ENCODE data around the gene COL8A2.
A peak's percentile ranks its signal among the peaks of the same experiment; 100 is the strongest.

Gene COL8A2

DNA sequence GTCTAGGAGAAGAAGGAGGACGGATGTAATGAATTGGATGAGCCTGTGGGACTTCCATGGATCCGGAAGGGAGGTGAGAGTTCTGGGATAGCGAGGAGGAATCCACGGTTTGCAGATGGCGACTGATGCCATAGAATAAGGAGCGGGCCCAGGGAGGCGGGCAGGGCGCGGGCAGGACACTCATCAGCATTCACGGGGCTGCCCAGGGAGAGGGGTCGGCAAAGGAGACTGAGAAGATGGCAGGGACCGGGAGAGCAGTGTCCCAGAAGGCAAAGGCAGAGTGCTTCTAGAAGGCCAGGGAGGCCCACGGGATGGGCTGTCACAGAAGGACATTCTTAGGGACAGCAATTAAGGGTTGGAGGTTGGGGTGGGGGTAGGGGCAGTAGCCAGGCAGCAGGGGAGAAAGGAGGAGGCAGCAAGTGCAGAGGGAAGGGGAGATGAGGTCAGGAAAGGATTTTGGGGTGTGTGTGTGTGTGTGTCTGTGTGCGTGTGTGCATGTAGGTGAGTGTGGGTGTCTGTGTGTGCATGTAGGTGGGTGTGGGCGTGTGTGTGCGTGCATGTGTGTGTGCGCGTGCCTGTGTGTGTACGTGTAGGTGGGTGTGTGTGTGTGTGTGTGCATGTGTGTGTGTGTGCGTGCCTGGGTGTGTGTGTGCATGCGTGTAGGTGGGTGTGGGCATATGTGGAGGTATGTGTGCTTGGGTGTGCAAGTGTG, 1.1 kb upstream of the COL8A2 start (continued):
- TF ChIP-seq ZFHX2 (tag by site-specific recombination; conservative IDR thresholded peaks at IDR 0.05): peak; percentile 100
- no peak for TF ChIP-seq ZNF341 (tag by site-specific recombination; IDR thresholded peaks at IDR 0.05; ENCODE audit: low read depth)
- no peak for TF ChIP-seq ZNF558 (tag by site-specific recombination; IDR thresholded peaks at IDR 0.05)
- TF ChIP-seq, protein P1, sequence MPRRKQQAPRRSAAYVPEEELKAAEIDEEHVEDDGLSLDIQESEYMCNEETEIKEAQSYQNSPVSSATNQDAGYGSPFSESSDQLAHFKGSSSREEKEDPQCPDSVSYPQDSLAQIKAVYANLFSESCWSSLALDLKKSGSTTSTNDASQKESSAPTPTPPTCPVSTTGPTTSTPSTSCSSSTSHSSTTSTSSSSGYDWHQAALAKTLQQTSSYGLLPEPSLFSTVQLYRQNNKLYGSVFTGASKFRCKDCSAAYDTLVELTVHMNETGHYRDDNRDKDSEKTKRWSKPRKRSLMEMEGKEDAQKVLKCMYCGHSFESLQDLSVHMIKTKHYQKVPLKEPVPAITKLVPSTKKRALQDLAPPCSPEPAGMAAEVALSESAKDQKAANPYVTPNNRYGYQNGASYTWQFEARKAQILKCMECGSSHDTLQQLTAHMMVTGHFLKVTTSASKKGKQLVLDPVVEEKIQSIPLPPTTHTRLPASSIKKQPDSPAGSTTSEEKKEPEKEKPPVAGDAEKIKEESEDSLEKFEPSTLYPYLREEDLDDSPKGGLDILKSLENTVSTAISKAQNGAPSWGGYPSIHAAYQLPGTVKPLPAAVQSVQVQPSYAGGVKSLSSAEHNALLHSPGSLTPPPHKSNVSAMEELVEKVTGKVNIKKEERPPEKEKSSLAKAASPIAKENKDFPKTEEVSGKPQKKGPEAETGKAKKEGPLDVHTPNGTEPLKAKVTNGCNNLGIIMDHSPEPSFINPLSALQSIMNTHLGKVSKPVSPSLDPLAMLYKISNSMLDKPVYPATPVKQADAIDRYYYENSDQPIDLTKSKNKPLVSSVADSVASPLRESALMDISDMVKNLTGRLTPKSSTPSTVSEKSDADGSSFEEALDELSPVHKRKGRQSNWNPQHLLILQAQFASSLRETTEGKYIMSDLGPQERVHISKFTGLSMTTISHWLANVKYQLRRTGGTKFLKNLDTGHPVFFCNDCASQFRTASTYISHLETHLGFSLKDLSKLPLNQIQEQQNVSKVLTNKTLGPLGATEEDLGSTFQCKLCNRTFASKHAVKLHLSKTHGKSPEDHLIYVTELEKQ (tag by site-specific recombination; IDR thresholded peaks at IDR 0.05; ENCODE audit: borderline replicate concordance): no peak
- TF ChIP-seq, protein P2, sequence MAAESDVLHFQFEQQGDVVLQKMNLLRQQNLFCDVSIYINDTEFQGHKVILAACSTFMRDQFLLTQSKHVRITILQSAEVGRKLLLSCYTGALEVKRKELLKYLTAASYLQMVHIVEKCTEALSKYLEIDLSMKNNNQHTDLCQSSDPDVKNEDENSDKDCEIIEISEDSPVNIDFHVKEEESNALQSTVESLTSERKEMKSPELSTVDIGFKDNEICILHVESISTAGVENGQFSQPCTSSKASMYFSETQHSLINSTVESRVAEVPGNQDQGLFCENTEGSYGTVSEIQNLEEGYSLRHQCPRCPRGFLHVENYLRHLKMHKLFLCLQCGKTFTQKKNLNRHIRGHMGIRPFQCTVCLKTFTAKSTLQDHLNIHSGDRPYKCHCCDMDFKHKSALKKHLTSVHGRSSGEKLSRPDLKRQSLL (tag by site-specific recombination; IDR thresholded peaks at IDR 0.05): no peak
- TF ChIP-seq ZNF121 (tag by site-specific recombination; IDR thresholded peaks at IDR 0.05): no peak
- TF ChIP-seq ZNF354C (tag by site-specific recombination; IDR thresholded peaks at IDR 0.05; ENCODE audit: borderline replicate concordance, low read depth): no peak
- TF ChIP-seq, protein P3, sequence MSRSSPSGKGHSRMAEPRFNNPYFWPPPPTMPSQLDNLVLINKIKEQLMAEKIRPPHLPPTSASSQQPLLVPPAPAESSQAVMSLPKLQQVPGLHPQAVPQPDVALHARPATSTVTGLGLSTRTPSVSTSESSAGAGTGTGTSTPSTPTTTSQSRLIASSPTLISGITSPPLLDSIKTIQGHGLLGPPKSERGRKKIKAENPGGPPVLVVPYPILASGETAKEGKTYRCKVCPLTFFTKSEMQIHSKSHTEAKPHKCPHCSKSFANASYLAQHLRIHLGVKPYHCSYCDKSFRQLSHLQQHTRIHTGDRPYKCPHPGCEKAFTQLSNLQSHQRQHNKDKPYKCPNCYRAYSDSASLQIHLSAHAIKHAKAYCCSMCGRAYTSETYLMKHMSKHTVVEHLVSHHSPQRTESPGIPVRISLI (tag by site-specific recombination; IDR thresholded peaks at IDR 0.05): no peak
- TF ChIP-seq ZBTB48 (tag by site-specific recombination; IDR thresholded peaks at IDR 0.05): peak; percentile 83
- no peak for TF ChIP-seq IKZF3 (tag by site-specific recombination; IDR thresholded peaks at IDR 0.05)
- TF ChIP-seq ZSCAN16 (tag by site-specific recombination; IDR thresholded peaks at IDR 0.05): no peak

DNA sequence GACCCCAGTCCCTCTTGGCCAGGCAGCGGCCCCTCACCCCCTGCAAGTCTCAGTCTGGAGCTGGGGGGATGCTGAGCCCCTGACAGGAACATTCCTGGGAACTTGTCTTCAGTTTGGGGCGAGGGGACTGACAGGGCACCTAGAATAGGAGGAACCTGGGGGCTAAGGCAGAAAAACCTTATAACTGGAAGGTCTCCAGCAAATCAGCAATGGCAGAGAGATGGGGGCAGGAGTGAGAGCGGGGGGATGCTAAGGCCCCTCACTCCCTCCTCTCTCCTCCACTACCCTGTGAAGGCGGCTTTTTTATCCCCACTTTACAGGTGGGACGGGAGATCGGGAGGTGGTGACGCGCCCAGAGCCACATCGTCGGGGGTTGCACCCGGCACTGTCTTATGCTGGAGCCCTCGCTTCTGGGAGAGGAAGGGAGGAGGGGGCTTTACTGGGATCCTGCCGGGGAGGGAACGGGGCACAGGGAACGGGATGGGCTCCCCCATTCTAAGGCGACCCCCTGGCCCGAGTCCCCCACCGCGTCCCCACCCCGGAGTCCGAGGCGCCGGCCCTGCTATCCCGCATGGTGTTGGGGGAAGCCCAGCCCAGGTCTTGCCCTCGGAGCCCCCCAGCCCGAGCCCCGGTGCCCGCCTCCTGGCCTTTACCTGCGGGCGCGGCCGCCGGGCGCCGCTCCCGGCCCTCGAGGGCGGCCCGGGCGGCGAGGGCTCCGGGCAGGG, 456 bp downstream of the COL8A2 start:
- H3K4me3 ChIP-seq (ENCODE audit: low read depth, low read length): no peak overlapping the region
- ChIA-PET POLR2A (no interaction called here), CTCF (interaction anchor here (0.6 to 1.0 kb wide), 3 partner anchors 8 to 242 kb away, joined by 3 to 4 read pairs (median 3); no protein-coding TSS in a partner anchor)
- no peak overlapping the region for H3K27ac ChIP-seq (ENCODE audit: extremely low read depth, low read depth, low read length)
- H3K4me1 ChIP-seq (ENCODE audit: control insufficient read depth, insufficient read depth, low read length): no peaks in the 10 kb centered on the region
- H3K36me3 ChIP-seq (ENCODE audit: control insufficient read depth in 2 of 2, insufficient read depth in 1 of 2, low read length in 2 of 2): no peaks in the 10 kb centered on the region
- H3K9me3 ChIP-seq (ENCODE audit: control insufficient read depth, insufficient read depth, low read depth, low read length): no peaks in the 10 kb centered on the region
- TF ChIP-seq KLF7 (tag by site-specific recombination; IDR thresholded peaks at IDR 0.05; ENCODE audit: borderline replicate concordance): no peak
- TF ChIP-seq, protein P4, sequence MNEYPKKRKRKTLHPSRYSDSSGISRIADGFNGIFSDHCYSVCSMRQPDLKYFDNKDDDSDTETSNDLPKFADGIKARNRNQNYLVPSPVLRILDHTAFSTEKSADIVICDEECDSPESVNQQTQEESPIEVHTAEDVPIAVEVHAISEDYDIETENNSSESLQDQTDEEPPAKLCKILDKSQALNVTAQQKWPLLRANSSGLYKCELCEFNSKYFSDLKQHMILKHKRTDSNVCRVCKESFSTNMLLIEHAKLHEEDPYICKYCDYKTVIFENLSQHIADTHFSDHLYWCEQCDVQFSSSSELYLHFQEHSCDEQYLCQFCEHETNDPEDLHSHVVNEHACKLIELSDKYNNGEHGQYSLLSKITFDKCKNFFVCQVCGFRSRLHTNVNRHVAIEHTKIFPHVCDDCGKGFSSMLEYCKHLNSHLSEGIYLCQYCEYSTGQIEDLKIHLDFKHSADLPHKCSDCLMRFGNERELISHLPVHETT (tag by site-specific recombination; IDR thresholded peaks at IDR 0.05): no peak
- TF ChIP-seq, protein P5, sequence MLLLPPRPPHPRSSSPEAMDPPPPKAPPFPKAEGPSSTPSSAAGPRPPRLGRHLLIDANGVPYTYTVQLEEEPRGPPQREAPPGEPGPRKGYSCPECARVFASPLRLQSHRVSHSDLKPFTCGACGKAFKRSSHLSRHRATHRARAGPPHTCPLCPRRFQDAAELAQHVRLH (tag by site-specific recombination; IDR thresholded peaks at IDR 0.05): no peak
- TF ChIP-seq, protein P6, sequence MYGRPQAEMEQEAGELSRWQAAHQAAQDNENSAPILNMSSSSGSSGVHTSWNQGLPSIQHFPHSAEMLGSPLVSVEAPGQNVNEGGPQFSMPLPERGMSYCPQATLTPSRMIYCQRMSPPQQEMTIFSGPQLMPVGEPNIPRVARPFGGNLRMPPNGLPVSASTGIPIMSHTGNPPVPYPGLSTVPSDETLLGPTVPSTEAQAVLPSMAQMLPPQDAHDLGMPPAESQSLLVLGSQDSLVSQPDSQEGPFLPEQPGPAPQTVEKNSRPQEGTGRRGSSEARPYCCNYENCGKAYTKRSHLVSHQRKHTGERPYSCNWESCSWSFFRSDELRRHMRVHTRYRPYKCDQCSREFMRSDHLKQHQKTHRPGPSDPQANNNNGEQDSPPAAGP (tag by site-specific recombination; IDR thresholded peaks at IDR 0.05): no peak
- TF ChIP-seq ZNF214 (tag by site-specific recombination; IDR thresholded peaks at IDR 0.05; ENCODE audit: borderline replicate concordance): no peak
- no peak for TF ChIP-seq ZNF76 (tag by site-specific recombination; IDR thresholded peaks at IDR 0.05; ENCODE audit: borderline replicate concordance, low read depth)
- no peak for TF ChIP-seq ZNF311 (tag by site-specific recombination; IDR thresholded peaks at IDR 0.05; ENCODE audit: borderline replicate concordance)
- no peak for TF ChIP-seq ZNF202 (tag by site-specific recombination; IDR thresholded peaks at IDR 0.05; ENCODE audit: borderline replicate concordance)
- TF ChIP-seq, protein P7, sequence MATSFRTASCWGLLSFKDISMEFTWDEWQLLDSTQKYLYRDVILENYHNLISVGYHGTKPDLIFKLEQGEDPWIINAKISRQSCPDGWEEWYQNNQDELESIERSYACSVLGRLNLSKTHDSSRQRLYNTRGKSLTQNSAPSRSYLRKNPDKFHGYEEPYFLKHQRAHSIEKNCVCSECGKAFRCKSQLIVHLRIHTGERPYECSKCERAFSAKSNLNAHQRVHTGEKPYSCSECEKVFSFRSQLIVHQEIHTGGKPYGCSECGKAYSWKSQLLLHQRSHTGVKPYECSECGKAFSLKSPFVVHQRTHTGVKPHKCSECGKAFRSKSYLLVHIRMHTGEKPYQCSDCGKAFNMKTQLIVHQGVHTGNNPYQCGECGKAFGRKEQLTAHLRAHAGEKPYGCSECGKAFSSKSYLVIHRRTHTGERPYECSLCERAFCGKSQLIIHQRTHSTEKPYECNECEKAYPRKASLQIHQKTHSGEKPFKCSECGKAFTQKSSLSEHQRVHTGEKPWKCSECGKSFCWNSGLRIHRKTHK (tag by site-specific recombination; IDR thresholded peaks at IDR 0.05): no peak
- TF ChIP-seq, protein P8, sequence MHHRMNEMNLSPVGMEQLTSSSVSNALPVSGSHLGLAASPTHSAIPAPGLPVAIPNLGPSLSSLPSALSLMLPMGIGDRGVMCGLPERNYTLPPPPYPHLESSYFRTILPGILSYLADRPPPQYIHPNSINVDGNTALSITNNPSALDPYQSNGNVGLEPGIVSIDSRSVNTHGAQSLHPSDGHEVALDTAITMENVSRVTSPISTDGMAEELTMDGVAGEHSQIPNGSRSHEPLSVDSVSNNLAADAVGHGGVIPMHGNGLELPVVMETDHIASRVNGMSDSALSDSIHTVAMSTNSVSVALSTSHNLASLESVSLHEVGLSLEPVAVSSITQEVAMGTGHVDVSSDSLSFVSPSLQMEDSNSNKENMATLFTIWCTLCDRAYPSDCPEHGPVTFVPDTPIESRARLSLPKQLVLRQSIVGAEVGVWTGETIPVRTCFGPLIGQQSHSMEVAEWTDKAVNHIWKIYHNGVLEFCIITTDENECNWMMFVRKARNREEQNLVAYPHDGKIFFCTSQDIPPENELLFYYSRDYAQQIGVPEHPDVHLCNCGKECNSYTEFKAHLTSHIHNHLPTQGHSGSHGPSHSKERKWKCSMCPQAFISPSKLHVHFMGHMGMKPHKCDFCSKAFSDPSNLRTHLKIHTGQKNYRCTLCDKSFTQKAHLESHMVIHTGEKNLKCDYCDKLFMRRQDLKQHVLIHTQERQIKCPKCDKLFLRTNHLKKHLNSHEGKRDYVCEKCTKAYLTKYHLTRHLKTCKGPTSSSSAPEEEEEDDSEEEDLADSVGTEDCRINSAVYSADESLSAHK (tag by site-specific recombination; IDR thresholded peaks at IDR 0.05): no peak
